Colonic mucosa (tissue), 4 donors: Measurements from ENCODE around the gene MGRN1. TPM values are rescaled to one million over a fixed set of nuclear protein-coding genes. Genes with fewer than 3 reads are reported as not detected.
"Not testable (repeated sequence)": the region's sequence is repeated elsewhere in the genome, so short reads cannot be mapped to it uniquely, and the experiment has no call there.

Source experiments
- DNase-seq: peaks from one replicate; pipeline ENCODE4 v3.0.0-alpha.2; 2020
- H3K27ac ChIP-seq: fragments of 200-600 bp; one replicate; pipeline ENCODE4 v1.8.0; 2021
- H3K27me3 ChIP-seq: fragments of 200-600 bp; one replicate; pipeline ENCODE4 v1.8.0; 2021
- H3K36me3 ChIP-seq: fragments of 200-600 bp; one replicate; pipeline ENCODE4 v1.8.0; 2021
- H3K4me1 ChIP-seq: fragments of 200-600 bp; one replicate; pipeline ENCODE4 v1.8.0; 2021; ENCODE audit warnings: mild to moderate bottlenecking
- H3K4me3 ChIP-seq: fragments of 200-600 bp; one replicate; pipeline ENCODE4 v1.8.0; 2021
- H3K9ac ChIP-seq, 2 donors: one replicate each; pipeline ENCODE4 v1.7.0; 2013; ENCODE audit warnings: control low read depth in 2 of 2, low read depth in 2 of 2, low read length in 2 of 2
- H3K9me3 ChIP-seq: fragments of 200-600 bp; one replicate; pipeline ENCODE4 v1.8.0; 2021
- intact Hi-C: fragments of 100-400 bp; cut with DNase I; formaldehyde crosslinking; loops from one replicate; pipeline ENCODE4 v1.14.1; 2022
- total RNA-seq, 2 donors: library from RNA; stranded (reverse); fragmentation: NEBNext Ultra II Directional in 1 of 2; extraction: Animal tissue kit (Norgen Biotek cat#: 25700) in 1 of 2; gene quantifications; one replicate each; pipeline ENCODE4 v1.2.1, GENCODE V29; 2021
- TF ChIP-seq, protein P1 (sequence below): fragments of 200-600 bp; IDR thresholded peaks from one replicate; pipeline ENCODE4 v1.8.0; 2022; ENCODE audit warnings: antibody characterized with exemption, mild to moderate bottlenecking
- donor health status: healthy.
- donor health status: DM: no; HTN: no; CAD: no.
- donor health status: DM: no; HTN: no; CAD: no.

Gene MGRN1
- total RNA-seq, 2 donors from 2014 or later = 75.2 to 79.3 TPM

DNA sequence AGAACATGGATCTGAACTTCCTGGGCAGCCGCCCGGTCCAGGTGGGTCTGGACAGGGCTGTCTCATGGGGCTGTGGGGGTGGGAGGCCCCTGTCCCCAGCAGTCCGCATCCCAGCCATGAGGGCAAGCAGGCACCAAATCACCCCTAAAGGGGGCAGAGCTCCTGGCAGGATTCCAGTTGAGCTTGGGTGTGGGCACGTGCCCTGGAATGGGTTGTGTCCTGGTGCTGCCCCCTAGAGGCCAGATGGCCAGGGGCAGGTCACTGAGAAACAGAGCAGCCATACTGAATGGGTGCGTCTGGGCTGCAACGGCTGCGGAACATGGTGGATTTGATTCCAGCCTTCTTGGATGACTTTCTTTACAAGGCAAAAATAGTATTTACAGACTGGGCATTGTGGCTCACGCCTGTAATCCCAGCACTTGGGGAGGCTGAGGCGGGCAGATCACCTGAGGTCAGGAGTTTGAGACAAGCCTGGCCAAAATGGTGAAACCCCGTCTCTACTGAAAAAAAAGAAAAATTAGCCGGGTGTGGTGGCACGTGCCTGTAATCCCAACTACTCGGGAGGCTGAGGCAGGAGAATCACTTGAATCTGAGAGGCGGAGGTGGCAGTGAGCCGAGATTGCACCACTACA, 25.9 kb downstream of the MGRN1 start:
- DNase-seq = peak; percentile 73
- TF ChIP-seq, protein P1, sequence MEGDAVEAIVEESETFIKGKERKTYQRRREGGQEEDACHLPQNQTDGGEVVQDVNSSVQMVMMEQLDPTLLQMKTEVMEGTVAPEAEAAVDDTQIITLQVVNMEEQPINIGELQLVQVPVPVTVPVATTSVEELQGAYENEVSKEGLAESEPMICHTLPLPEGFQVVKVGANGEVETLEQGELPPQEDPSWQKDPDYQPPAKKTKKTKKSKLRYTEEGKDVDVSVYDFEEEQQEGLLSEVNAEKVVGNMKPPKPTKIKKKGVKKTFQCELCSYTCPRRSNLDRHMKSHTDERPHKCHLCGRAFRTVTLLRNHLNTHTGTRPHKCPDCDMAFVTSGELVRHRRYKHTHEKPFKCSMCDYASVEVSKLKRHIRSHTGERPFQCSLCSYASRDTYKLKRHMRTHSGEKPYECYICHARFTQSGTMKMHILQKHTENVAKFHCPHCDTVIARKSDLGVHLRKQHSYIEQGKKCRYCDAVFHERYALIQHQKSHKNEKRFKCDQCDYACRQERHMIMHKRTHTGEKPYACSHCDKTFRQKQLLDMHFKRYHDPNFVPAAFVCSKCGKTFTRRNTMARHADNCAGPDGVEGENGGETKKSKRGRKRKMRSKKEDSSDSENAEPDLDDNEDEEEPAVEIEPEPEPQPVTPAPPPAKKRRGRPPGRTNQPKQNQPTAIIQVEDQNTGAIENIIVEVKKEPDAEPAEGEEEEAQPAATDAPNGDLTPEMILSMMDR = peak; percentile 83
- H3K27ac ChIP-seq, intact Hi-C loops, H3K4me3 ChIP-seq, H3K4me1 ChIP-seq, H3K9ac ChIP-seq, H3K36me3 ChIP-seq, H3K9me3 ChIP-seq, H3K27me3 ChIP-seq: not testable (repeated sequence)

DNA sequence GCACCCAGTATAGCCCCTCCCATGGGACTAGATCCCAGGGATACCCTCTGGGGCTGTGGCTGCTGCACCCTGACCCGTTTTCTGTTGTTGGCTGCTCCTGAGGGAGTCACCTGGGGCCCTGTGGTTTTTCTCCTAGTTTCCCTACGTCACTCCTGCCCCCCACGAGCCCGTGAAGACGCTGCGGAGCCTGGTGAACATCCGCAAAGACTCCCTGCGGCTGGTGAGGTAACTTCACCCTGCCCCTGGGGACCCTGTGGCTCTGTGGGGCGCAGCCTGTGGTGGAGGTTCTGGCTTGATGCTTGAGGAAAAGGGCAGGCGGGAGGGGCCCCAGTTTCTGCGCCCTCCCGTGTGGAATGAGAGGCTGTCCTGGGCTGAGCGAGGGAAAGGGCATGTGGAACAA, 27.2 kb downstream of the MGRN1 start:
- no peaks in the 10 kb centered on the region for H3K9me3 ChIP-seq
- peaks cover 15% of the 10 kb centered on the region for H3K36me3 ChIP-seq
- H3K4me1 ChIP-seq = peaks cover 7% of the 10 kb centered on the region
- no peak overlapping the region for H3K27ac ChIP-seq
- TF ChIP-seq, protein P1 = no peak
- H3K4me3 ChIP-seq = no peak overlapping the region
- intact Hi-C loops = no loop called here
- H3K27me3 ChIP-seq = no peaks in the 10 kb centered on the region
- DNase-seq = no peak
- H3K9ac ChIP-seq = no peak overlapping the region

DNA sequence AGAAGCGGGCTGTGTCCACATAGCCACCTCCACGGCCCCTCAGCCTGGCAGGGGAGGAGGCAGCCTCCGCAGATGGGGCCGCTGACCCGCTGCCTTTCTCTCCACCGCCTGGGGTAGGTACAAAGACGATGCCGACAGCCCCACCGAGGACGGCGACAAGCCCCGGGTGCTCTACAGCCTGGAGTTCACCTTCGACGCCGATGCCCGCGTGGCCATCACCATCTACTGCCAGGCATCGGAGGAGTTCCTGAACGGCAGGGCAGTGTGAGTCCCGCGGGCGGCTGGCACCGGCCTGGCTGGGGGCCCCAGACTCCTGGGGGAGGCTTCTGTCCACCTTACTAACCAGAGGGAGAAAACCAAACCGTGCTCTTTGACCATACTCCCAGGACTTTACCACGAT, 27.9 kb downstream of the MGRN1 start:
- TF ChIP-seq, protein P1 = no peak

DNA sequence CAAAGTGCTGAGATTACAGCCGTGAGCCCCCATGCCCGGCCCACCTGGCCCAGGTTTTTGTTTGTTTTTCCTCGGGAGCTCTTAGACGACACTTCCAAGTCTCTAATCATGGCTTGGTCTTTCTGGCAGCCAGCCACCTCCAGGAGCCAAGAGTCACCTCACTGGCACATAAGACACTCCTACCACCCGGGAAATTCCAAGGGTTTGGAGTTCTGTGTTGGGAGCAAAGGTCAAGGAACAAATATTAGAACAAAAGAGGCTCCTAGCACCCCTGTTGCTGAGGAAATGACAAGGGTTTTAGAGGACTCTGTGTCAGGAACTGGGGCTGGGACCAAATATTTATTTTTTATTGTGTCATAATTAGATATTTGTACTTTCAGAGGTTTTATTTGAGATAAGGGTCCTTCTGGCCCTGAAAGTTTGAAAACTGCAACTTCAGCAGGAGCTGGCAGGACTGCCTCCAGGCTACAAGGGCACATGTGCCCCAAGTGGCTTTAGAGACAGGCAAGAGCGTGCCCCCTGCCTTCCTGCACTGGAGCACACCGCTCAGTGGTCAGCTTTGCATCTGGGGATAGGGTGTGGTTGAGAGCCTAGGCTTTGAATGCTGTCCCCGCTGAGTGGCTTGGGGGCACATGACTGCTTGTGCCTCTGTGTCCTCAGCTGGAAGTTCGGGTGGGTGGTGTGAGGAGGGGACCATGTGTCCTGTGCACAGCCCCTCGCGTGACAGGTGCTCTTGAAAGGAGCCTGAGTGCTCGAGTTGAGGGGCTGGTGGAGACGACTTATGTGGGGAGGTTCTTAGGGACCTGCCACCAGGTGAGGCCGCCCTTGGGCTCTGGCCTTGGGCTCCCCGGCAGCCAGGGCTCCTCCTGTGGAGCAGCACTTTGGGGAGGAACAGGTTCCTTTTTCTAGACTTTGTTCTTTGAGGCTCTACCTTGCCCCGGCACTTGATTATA, 29.7 kb downstream of the MGRN1 start:
- Histone ChIP-seq H3K9me3 (no peaks in the 10 kb centered on the region), H3K9ac (peak overlapping the region in 1 of 2 donors; percentile 54), H3K36me3 (peaks cover 20% of the 10 kb centered on the region), H3K27ac (peak overlapping the region; percentile 71), H3K4me3 (no peak overlapping the region), H3K4me1 (peaks cover 7% of the 10 kb centered on the region), H3K27me3 (no peaks in the 10 kb centered on the region)
- intact Hi-C loops = no loop called here
- TF ChIP-seq, protein P1 = no peak
- DNase-seq = peak; percentile 92

More for the DNA sequence above, 27.9 kb downstream of the MGRN1 start:
- H3K36me3 ChIP-seq = peaks cover 20% of the 10 kb centered on the region
- DNase-seq = no peak
- no peaks in the 10 kb centered on the region for H3K9me3 ChIP-seq
- H3K9ac ChIP-seq = peak overlapping the region in 1 of 2 donors; percentile 40
- H3K27me3 ChIP-seq = no peaks in the 10 kb centered on the region
- H3K27ac ChIP-seq = peak overlapping the region; percentile 71
- H3K4me3 ChIP-seq = no peak overlapping the region
- intact Hi-C loops = no loop called here
- peaks cover 7% of the 10 kb centered on the region for H3K4me1 ChIP-seq

DNA sequence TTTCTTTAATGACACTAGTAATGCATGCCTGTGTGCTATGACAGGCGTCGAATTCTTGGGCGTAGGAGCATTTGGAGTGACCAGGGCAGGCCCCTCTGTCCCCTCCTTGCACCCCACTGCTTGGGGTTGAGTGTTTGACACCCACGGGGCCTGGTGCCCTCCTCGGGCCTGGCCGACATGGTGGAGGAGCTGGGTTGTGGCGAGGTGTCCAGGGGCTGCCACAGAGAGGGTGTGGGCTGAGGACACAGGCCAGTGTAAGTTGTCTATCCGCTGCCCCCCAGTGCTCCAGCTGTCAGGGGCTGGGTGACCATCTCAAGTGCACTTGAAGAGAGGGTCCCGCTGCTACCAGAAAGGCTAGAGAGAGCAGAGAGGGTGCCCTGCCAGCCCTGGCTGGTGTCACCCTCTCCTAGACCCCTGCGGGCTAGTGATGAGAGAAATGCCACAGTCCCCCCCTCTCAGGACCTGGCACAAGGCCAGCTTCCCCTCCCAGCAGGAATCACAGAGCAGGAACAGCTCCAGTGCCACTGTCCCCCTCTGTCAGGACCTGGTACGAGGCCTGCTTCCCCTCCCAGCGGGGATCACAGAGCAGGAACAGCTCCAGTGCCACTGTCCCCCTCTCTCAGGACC, 30.5 kb downstream of the MGRN1 start:
- intact Hi-C loops = no loop called here
- DNase-seq = no peak
- peaks cover 20% of the 10 kb centered on the region for H3K36me3 ChIP-seq

More for the DNA sequence above, 30.5 kb downstream of the MGRN1 start:
- Histone ChIP-seq H3K9me3 (no peaks in the 10 kb centered on the region), H3K27ac (peak overlapping the region; percentile 71), H3K4me3 (no peak overlapping the region), H3K9ac (peak overlapping the region in 1 of 2 donors; percentile 54), H3K4me1 (peaks cover 7% of the 10 kb centered on the region), H3K27me3 (no peaks in the 10 kb centered on the region)
- TF ChIP-seq, protein P1 = no peak
